Karpas-422 (cell line): ENCODE data around the gene RNF187. TPM values are rescaled to one million over a fixed set of nuclear protein-coding genes. Genes with fewer than 3 reads are reported as not detected.

Source experiments
- DNase-seq: peaks from one replicate; pipeline ENCODE4 v3.0.0-alpha.2; 2015
- H2AFZ ChIP-seq: fragments of 200-600 bp; sonication (generic); 2 replicates; pipeline ENCODE4 v1.6.1; 2014; ENCODE audit warnings: antibody characterized with exemption, low read length, mixed read lengths
- H3K27ac ChIP-seq: fragments of 200-600 bp; sonication (generic); 2 replicates; pipeline ENCODE4 v1.5.1; 2014; ENCODE audit warnings: mild to moderate bottlenecking, low read length, moderate library complexity
- H3K27me3 ChIP-seq: fragments of 200-600 bp; sonication (generic); 2 replicates; pipeline ENCODE4 v1.6.1; 2014; ENCODE audit warnings: low read length, mixed read lengths
- H3K36me3 ChIP-seq: fragments of 200-600 bp; sonication (generic); 2 replicates; pipeline ENCODE4 v1.6.1; 2014; ENCODE audit warnings: low read length, mixed read lengths; ENCODE audit not compliant: insufficient read depth
- H3K4me1 ChIP-seq: fragments of 200-600 bp; sonication (generic); 2 replicates; pipeline ENCODE4 v1.6.1; 2014; ENCODE audit warnings: mild to moderate bottlenecking, low read length, mixed read lengths
- H3K4me2 ChIP-seq: fragments of 200-600 bp; sonication (generic); 2 replicates; pipeline ENCODE4 v1.6.1; 2014; ENCODE audit warnings: low read length, low read depth, mild to moderate bottlenecking; ENCODE audit not compliant: poor library complexity, severe bottlenecking
- H3K4me3 ChIP-seq: fragments of 200-600 bp; sonication (generic); 2 replicates; pipeline ENCODE4 v1.5.1; 2014; ENCODE audit warnings: mild to moderate bottlenecking, antibody characterized with exemption, low read length, mixed read lengths
- H3K79me2 ChIP-seq: fragments of 200-600 bp; sonication (generic); 2 replicates; pipeline ENCODE4 v1.6.1; 2014; ENCODE audit warnings: mild to moderate bottlenecking, low read length, mixed read lengths
- H3K9ac ChIP-seq: fragments of 200-600 bp; sonication (generic); 2 replicates; pipeline ENCODE4 v1.6.0; 2014; ENCODE audit warnings: low read length
- H3K9me2 ChIP-seq: fragments of 200-600 bp; sonication (generic), shearing (Covaris generic); replicated peaks from 2 replicates; pipeline ENCODE4 v1.6.0; 2014; ENCODE audit warnings: mild to moderate bottlenecking, low read length, moderate library complexity; ENCODE audit not compliant: insufficient read depth
- H3K9me3 ChIP-seq: fragments of 300-700, 200-600 bp; sonication (generic); 2 replicates; pipeline ENCODE4 v1.6.1; 2014; ENCODE audit warnings: low read length, mixed read lengths
- H4K20me1 ChIP-seq: fragments of 200-600 bp; sonication (generic); 2 replicates; pipeline ENCODE4 v1.6.1; 2014; ENCODE audit warnings: mild to moderate bottlenecking, antibody characterized with exemption, low read length, low read depth; ENCODE audit not compliant: insufficient read depth
- total RNA-seq: library from RNA; depleted of rRNA; stranded (reverse); fragments of >200 nt; shearing (Covaris generic); gene quantifications from 2 replicates; pipeline ENCODE4 v1.2.3, GENCODE V29; 2014; ENCODE audit warnings: low replicate concordance

RNF187 gene
- total RNA-seq, 1 experiment from 2014 or later, result 127 TPM

DNA sequence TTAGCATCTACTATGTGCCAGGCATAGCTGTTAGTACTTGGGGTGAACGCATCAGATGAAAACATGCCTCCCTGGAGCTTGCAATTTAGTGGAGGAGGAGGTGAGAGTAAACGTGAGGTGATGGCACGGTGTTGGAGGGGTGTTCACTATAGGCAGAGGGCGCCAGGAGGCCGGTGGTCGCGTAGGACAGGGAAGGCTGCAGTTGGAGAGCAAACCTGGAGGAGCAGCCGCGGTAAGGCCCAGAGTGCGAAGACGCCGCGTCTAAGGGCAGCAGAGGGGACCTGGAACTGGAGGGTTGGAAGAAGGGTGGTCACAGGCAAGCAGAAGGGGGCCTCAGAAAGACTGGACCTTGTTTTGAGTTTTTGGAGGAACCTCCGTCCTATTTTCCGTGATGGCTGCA is 40.3 kb upstream of the RNF187 start:
- H3K79me2 ChIP-seq, result no peaks in the 10 kb centered on the region
- no peak overlapping the region for H2AFZ ChIP-seq
- no peaks in the 10 kb centered on the region for H4K20me1 ChIP-seq
- no peak overlapping the region for H3K4me3 ChIP-seq
- no peaks in the 10 kb centered on the region for H3K4me1 ChIP-seq
- no peaks in the 10 kb centered on the region for H3K9me3 ChIP-seq
- no peaks in the 10 kb centered on the region for H3K9me2 ChIP-seq
- no peak overlapping the region for H3K27ac ChIP-seq
- H3K27me3 ChIP-seq, result no peaks in the 10 kb centered on the region
- H3K36me3 ChIP-seq, result no peaks in the 10 kb centered on the region
- H3K9ac ChIP-seq, result no peak overlapping the region
- DNase-seq, result no peak
- no peak overlapping the region for H3K4me2 ChIP-seq

DNA sequence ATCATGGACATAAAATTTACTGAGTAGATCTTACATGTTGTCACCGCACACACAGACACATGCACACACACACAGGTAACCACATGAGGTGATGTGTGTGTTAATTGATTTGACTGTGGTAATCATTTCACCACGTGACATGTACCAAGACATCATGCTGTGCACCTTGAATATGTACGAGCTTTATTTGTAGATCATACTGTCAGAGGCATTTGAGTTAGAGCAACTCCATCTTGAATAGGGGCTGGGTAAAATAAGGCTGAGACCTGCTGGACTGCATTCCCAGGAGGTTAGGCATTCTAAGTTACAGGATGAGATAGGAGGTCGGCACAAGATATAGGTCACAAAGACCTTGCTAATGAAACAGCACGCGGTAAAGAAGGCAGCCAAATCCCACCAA is 38.8 kb upstream of the RNF187 start:
- Histone ChIP-seq H3K4me2 (no peak overlapping the region), H3K27me3 (no peaks in the 10 kb centered on the region), H2AFZ (no peak overlapping the region), H3K9ac (no peak overlapping the region), H3K79me2 (no peaks in the 10 kb centered on the region), H3K4me3 (no peak overlapping the region), H4K20me1 (no peaks in the 10 kb centered on the region), H3K9me3 (no peaks in the 10 kb centered on the region), H3K27ac (no peak overlapping the region), H3K4me1 (peaks cover 3% of the 10 kb centered on the region), H3K36me3 (no peaks in the 10 kb centered on the region), H3K9me2 (no peaks in the 10 kb centered on the region)
- no peak for DNase-seq

DNA sequence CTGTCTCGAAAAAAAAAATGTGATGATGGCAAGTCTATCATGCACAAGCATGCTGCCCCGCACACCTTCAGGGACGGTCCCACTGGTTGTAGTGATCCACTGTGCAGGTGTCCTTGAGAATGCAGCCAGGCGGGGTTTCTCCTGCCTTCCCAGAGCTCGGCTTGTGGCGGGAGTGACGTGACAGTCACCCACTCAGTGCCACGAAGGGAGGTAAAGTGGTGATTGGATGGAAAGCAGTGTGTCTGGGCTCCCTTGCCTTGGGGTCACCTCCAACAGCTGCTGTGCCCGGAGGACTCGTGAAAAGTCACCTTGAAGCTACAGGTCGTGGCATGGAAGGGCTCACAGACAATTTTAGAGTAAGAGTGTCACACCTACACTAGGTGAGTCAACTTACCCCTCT is 37.0 kb upstream of the RNF187 start:
- Histone ChIP-seq H3K4me3 (no peak overlapping the region), H4K20me1 (no peaks in the 10 kb centered on the region), H3K9ac (no peak overlapping the region), H3K79me2 (no peaks in the 10 kb centered on the region), H3K27ac (no peak overlapping the region), H3K27me3 (no peaks in the 10 kb centered on the region), H3K4me2 (no peak overlapping the region), H3K9me2 (no peaks in the 10 kb centered on the region), H3K36me3 (no peaks in the 10 kb centered on the region), H3K4me1 (peaks cover 4% of the 10 kb centered on the region), H2AFZ (no peak overlapping the region), H3K9me3 (no peaks in the 10 kb centered on the region)
- DNase-seq, result no peak

GRCh38 chr1:228452194-228453021 is 34.8 kb upstream of the RNF187 start:
- H3K9ac ChIP-seq, result no peak overlapping the region
- H3K36me3 ChIP-seq, result no peaks in the 10 kb centered on the region
- no peak for DNase-seq
- no peaks in the 10 kb centered on the region for H3K9me2 ChIP-seq
- no peak overlapping the region for H3K27ac ChIP-seq
- H3K4me1 ChIP-seq, result peaks cover 4% of the 10 kb centered on the region
- no peaks in the 10 kb centered on the region for H3K79me2 ChIP-seq
- no peak overlapping the region for H3K4me3 ChIP-seq
- H3K4me2 ChIP-seq, result no peak overlapping the region
- no peaks in the 10 kb centered on the region for H3K27me3 ChIP-seq
- no peaks in the 10 kb centered on the region for H3K9me3 ChIP-seq
- H2AFZ ChIP-seq, result no peak overlapping the region
- H4K20me1 ChIP-seq, result no peaks in the 10 kb centered on the region

GRCh38 chr1:228453022-228453560 is 34.1 kb upstream of the RNF187 start:
- Histone ChIP-seq H3K36me3 (no peaks in the 10 kb centered on the region), H3K9me2 (no peaks in the 10 kb centered on the region), H3K27ac (no peak overlapping the region), H3K79me2 (no peaks in the 10 kb centered on the region), H3K4me3 (no peak overlapping the region; the same call in 1 of the 2 replicates), H3K27me3 (no peaks in the 10 kb centered on the region), H3K9me3 (no peaks in the 10 kb centered on the region), H3K4me1 (peaks cover 4% of the 10 kb centered on the region), H4K20me1 (no peaks in the 10 kb centered on the region), H2AFZ (peak overlapping the region; percentile 71; the same call in 1 of the 2 replicates), H3K9ac (no peak overlapping the region), H3K4me2 (peak overlapping the region; percentile 54)
- no peak for DNase-seq

- peak overlapping the region; percentile 71; the same call in 1 of the 2 replicates for H2AFZ ChIP-seq
- H3K27ac ChIP-seq, result no peak overlapping the region
- DNase-seq, result no peak
- H3K27me3 ChIP-seq, result no peaks in the 10 kb centered on the region
- H3K4me1 ChIP-seq, result peaks cover 4% of the 10 kb centered on the region
- no peaks in the 10 kb centered on the region for H3K9me3 ChIP-seq
- H4K20me1 ChIP-seq, result no peaks in the 10 kb centered on the region
- no peaks in the 10 kb centered on the region for H3K79me2 ChIP-seq
- H3K36me3 ChIP-seq, result no peaks in the 10 kb centered on the region
- no peaks in the 10 kb centered on the region for H3K9me2 ChIP-seq
- no peak overlapping the region; the same call in 1 of the 2 replicates for H3K4me3 ChIP-seq
- H3K9ac ChIP-seq, result no peak overlapping the region
- peak overlapping the region; percentile 54 for H3K4me2 ChIP-seq
Observed at GRCh38 chr1:228453614-228454013, 33.6 kb upstream of the RNF187 start.

DNA sequence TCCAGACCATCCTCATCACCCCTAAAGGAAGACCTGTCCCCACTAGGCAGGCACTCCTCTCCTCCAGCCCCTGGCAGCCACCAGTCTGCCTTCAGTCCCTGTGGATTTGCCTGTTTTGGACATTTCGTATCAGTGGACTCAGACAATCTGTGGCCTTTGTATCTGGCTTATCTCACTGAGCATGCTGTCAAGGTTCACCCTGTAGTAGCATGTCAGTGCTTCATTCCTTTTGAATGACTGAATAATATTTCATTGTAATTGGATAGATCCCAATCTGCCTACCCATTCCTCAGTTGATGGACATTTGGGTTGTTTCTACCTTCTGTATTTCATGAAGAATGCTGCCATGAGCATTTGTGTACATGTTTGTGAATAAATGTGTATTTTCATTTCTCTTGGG is 32.9 kb upstream of the RNF187 start:
- Histone ChIP-seq H3K4me1 (peaks cover 4% of the 10 kb centered on the region), H3K9me3 (no peaks in the 10 kb centered on the region), H3K79me2 (no peaks in the 10 kb centered on the region), H3K4me3 (no peak overlapping the region), H3K4me2 (no peak overlapping the region), H3K27ac (no peak overlapping the region), H4K20me1 (no peaks in the 10 kb centered on the region), H2AFZ (no peak overlapping the region), H3K9me2 (no peaks in the 10 kb centered on the region), H3K27me3 (no peaks in the 10 kb centered on the region), H3K36me3 (no peaks in the 10 kb centered on the region), H3K9ac (no peak overlapping the region)
- DNase-seq, result no peak

DNA sequence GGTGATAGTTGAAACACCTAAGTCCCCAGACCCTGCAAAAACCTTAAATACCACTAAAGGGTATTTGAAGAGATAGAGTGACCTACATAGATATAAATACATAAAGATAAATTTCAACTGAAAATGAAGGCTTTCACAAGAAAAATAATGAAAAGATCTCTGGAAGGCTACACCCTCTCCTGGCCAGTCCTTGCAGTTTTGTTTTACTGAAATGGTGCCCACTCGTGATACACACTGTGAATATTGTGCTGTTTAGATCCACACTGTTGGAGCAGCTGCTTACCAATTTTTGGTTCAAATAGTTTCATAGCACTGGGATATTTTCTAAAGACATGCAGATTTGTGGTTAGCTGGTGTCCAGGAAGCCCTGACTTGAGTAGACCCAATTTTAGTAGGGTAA is 31.5 kb upstream of the RNF187 start:
- H3K36me3 ChIP-seq, result no peaks in the 10 kb centered on the region
- H4K20me1 ChIP-seq, result no peaks in the 10 kb centered on the region
- H3K27me3 ChIP-seq, result no peaks in the 10 kb centered on the region
- H2AFZ ChIP-seq, result no peak overlapping the region
- H3K27ac ChIP-seq, result no peak overlapping the region
- peaks cover 4% of the 10 kb centered on the region for H3K4me1 ChIP-seq
- no peak overlapping the region for H3K4me2 ChIP-seq
- H3K9me3 ChIP-seq, result no peaks in the 10 kb centered on the region
- no peak for DNase-seq
- H3K9me2 ChIP-seq, result no peaks in the 10 kb centered on the region
- H3K79me2 ChIP-seq, result no peaks in the 10 kb centered on the region
- H3K4me3 ChIP-seq, result no peak overlapping the region
- no peak overlapping the region for H3K9ac ChIP-seq
